Lower lobe of right lung (tissue), 2 donors: ENCODE data around the gene LBHD2. TPM values are rescaled to one million over a fixed set of nuclear protein-coding genes. Genes with fewer than 3 reads are reported as not detected.

ENCODE experiments used
- ATAC-seq, 2 donors: fragments of 200-7000 bp; cut with Tn5 transposase; one replicate each; pipeline ENCODE4 v1.9.1; 2020 to 2022; ENCODE audit warnings: mild to moderate bottlenecking in 2 of 2, moderate library complexity in 2 of 2
- DNase-seq: peaks from one replicate; pipeline ENCODE4 v3.0.0-alpha.2; 2020
- H3K27ac ChIP-seq: fragments of 200-600 bp; one replicate; pipeline ENCODE4 v1.8.0; 2022
- H3K27me3 ChIP-seq: fragments of 200-600 bp; one replicate; pipeline ENCODE4 v1.8.0; 2022; ENCODE audit warnings: low read depth
- H3K36me3 ChIP-seq: fragments of 200-600 bp; one replicate; pipeline ENCODE4 v1.8.0; 2022; ENCODE audit warnings: mild to moderate bottlenecking
- H3K4me1 ChIP-seq: fragments of 200-600 bp; one replicate; pipeline ENCODE4 v1.8.0; 2022
- H3K4me3 ChIP-seq: fragments of 200-600 bp; one replicate; pipeline ENCODE4 v1.8.0; 2022; ENCODE audit warnings: mild to moderate bottlenecking
- H3K9me3 ChIP-seq: fragments of 200-600 bp; one replicate; pipeline ENCODE4 v1.8.0; 2022
- CTCF ChIP-seq: fragments of 200-600 bp; IDR thresholded peaks from one replicate; pipeline ENCODE4 v1.8.0; 2022; ENCODE audit warnings: antibody characterized with exemption, mild to moderate bottlenecking
- intact Hi-C: fragments of 100-400 bp; cut with DNase I; formaldehyde crosslinking; loops from one replicate; pipeline ENCODE4 v1.11.0; 2022
- total RNA-seq: library from RNA; stranded (reverse); fragmentation: NEBNext Ultra II Directional; extraction: Animal tissue kit (Norgen Biotek cat#: 25700); gene quantifications from one replicate; pipeline ENCODE4 v1.2.1, GENCODE V29; 2021
- donor health status: DM: no; HTN: yes; CAD: no; lungs with severe emphysema.

Gene LBHD2
- total RNA-seq, 1 donor from 2014 or later = not detected

- Histone ChIP-seq H3K27me3 (no peaks in the 10 kb centered on the region), H3K36me3 (no peaks in the 10 kb centered on the region), H3K4me3 (peak overlapping the region; percentile 77), H3K4me1 (peaks cover 84% of the 10 kb centered on the region), H3K27ac (peak overlapping the region; percentile 89), H3K9me3 (no peaks in the 10 kb centered on the region)
- ATAC-seq (peak; percentile 37 to 57), DNase-seq (peak; percentile 83)
- intact Hi-C loops = no loop called here
- no peak for TF ChIP-seq CTCF
Observed at GRCh38 chr14:103121121-103121845, 37.3 kb downstream of the LBHD2 start.

GRCh38 chr14:103121846-103122584 lies 38.0 kb downstream of the LBHD2 start:
- intact Hi-C loops = no loop called here
- no peaks in the 10 kb centered on the region for H3K9me3 ChIP-seq
- H3K4me3 ChIP-seq = peak overlapping the region; percentile 77
- ATAC-seq (peak; percentile 22 to 37), DNase-seq (peak; percentile 93)
- H3K27me3 ChIP-seq = no peaks in the 10 kb centered on the region
- H3K27ac ChIP-seq = peak overlapping the region; percentile 89
- H3K36me3 ChIP-seq = no peaks in the 10 kb centered on the region
- H3K4me1 ChIP-seq = peaks cover 89% of the 10 kb centered on the region
- TF ChIP-seq CTCF = no peak

- DNase-seq = no peak
- ATAC-seq = peak; percentile 1 to 4
- peak overlapping the region; percentile 89 for H3K27ac ChIP-seq
- peaks cover 90% of the 10 kb centered on the region for H3K4me1 ChIP-seq
- H3K36me3 ChIP-seq = peaks cover 2% of the 10 kb centered on the region
- no peaks in the 10 kb centered on the region for H3K9me3 ChIP-seq
- TF ChIP-seq CTCF = no peak
- intact Hi-C loops = no loop called here
- H3K27me3 ChIP-seq = no peaks in the 10 kb centered on the region
- peak overlapping the region; percentile 77 for H3K4me3 ChIP-seq
Observed at GRCh38 chr14:103122585-103122946, 38.6 kb downstream of the LBHD2 start.

GRCh38 chr14:103122947-103123633 lies 39.1 kb downstream of the LBHD2 start, which contains the start of gene TNFAIP2:
Gene TNFAIP2 (plus strand): TSS chr14:103123461. CDS start chr14:103126458, 2,997 bp downstream.
- DNase-seq (peak; percentile 83), ATAC-seq (peak; percentile 58 to 68)
- peak within 1 kb of the TSS; percentile 89 for H3K27ac ChIP-seq
- peaks cover 7% of the 10 kb centered on the region for H3K36me3 ChIP-seq
- intact Hi-C loops = no loop called here
- no peaks in the 10 kb centered on the region for H3K9me3 ChIP-seq
- H3K4me1 ChIP-seq = peaks cover 92% of the 10 kb centered on the region
- peak within 1 kb of the TSS; percentile 77 for H3K4me3 ChIP-seq
- TF ChIP-seq CTCF = no peak
- no peaks in the 10 kb centered on the region for H3K27me3 ChIP-seq

- intact Hi-C loops = no loop called here
- H3K4me3 ChIP-seq = peak overlapping the region; percentile 77
- peak; percentile 78 for DNase-seq
- H3K4me1 ChIP-seq = peaks cover 92% of the 10 kb centered on the region
- peak overlapping the region; percentile 89 for H3K27ac ChIP-seq
- H3K9me3 ChIP-seq = no peaks in the 10 kb centered on the region
- TF ChIP-seq CTCF = peak; percentile 45
- peaks cover 14% of the 10 kb centered on the region for H3K36me3 ChIP-seq
- no peaks in the 10 kb centered on the region for H3K27me3 ChIP-seq
- peak; percentile 5 to 8 for ATAC-seq
Observed at GRCh38 chr14:103123634-103124500, 39.9 kb downstream of the LBHD2 start.
